H9 (cell line): Measurements from ENCODE around the gene PLAC8. TPM values are rescaled to one million over a fixed set of nuclear protein-coding genes. Genes with fewer than 3 reads are reported as not detected.

ENCODE experiments used
- DNase-seq: peaks from one replicate; pipeline ENCODE4 v3.0.0-alpha.2; 2017
- H2AFZ ChIP-seq: one replicate; pipeline ENCODE4 v1.6.1; 2013; ENCODE audit warnings: mild to moderate bottlenecking, low read length, control low read depth, moderate library complexity
- H2AK5ac ChIP-seq: 2 replicates; pipeline ENCODE4 v1.6.1; 2013; ENCODE audit warnings: low read length, control low read depth, mixed read lengths; ENCODE audit not compliant: insufficient read length
- H2BK120ac ChIP-seq: one replicate; pipeline ENCODE4 v1.6.1; 2013; ENCODE audit warnings: low read depth, mild to moderate bottlenecking, low read length, control low read depth, inconsistent platforms; ENCODE audit not compliant: poor library complexity, severe bottlenecking
- H2BK12ac ChIP-seq: 2 replicates; pipeline ENCODE4 v1.6.1; 2013; ENCODE audit warnings: low read length, control low read depth, mixed read lengths, low read depth; ENCODE audit not compliant: insufficient read length
- H2BK15ac ChIP-seq: 2 replicates; pipeline ENCODE4 v1.6.1; 2013; ENCODE audit warnings: low read depth, low read length, control low read depth
- H2BK20ac ChIP-seq: one replicate; pipeline ENCODE4 v1.6.1; 2013; ENCODE audit warnings: low read depth, mild to moderate bottlenecking, low read length, control low read depth, inconsistent platforms; ENCODE audit not compliant: poor library complexity, severe bottlenecking
- H2BK5ac ChIP-seq: 2 replicates; pipeline ENCODE4 v1.6.1; 2013; ENCODE audit warnings: low read length, control low read depth, mixed read lengths; ENCODE audit not compliant: insufficient read length
- H3K14ac ChIP-seq: 2 replicates; pipeline ENCODE4 v1.6.1; 2013; ENCODE audit warnings: low read length, control low read depth; ENCODE audit not compliant: insufficient read depth
- H3K18ac ChIP-seq: 2 replicates; pipeline ENCODE4 v1.6.1; 2013; ENCODE audit warnings: low read depth, mild to moderate bottlenecking, mixed read lengths, low read length, control low read depth; ENCODE audit not compliant: insufficient read length
- H3K23ac ChIP-seq: 2 replicates; pipeline ENCODE4 v1.6.1; 2013; ENCODE audit warnings: low read length, control low read depth, mixed read lengths, low read depth; ENCODE audit not compliant: insufficient read length
- H3K23me2 ChIP-seq: 2 replicates; pipeline ENCODE4 v1.6.1; 2013; ENCODE audit warnings: low read depth, mild to moderate bottlenecking, mixed read lengths, low read length, control low read depth; ENCODE audit not compliant: insufficient read length, poor library complexity, severe bottlenecking
- H3K27ac ChIP-seq: 2 replicates; pipeline ENCODE4 v1.5.1; 2013; ENCODE audit warnings: low read length, control low read depth, mixed read lengths, low read depth; ENCODE audit not compliant: insufficient read length
- H3K27me3 ChIP-seq: 2 replicates; pipeline ENCODE4 v1.6.1; 2013; ENCODE audit warnings: low read length, control low read depth, inconsistent platforms; ENCODE audit not compliant: insufficient read depth
- H3K4ac ChIP-seq: 2 replicates; pipeline ENCODE4 v1.6.1; 2013; ENCODE audit warnings: low read depth, mild to moderate bottlenecking, control low read depth, inconsistent platforms, low read length, moderate library complexity
- H3K4me1 ChIP-seq: 2 replicates; pipeline ENCODE4 v1.6.1; 2013; ENCODE audit warnings: low read length, control low read depth, inconsistent platforms; ENCODE audit not compliant: insufficient read depth
- H3K4me2 ChIP-seq: 2 replicates; pipeline ENCODE4 v1.6.1; 2013; ENCODE audit warnings: low read length, control low read depth, mixed read lengths; ENCODE audit not compliant: insufficient read length, insufficient read depth
- H3K56ac ChIP-seq: 2 replicates; pipeline ENCODE4 v1.6.1; 2013; ENCODE audit warnings: low read depth, mild to moderate bottlenecking, mixed read lengths, low read length, control low read depth; ENCODE audit not compliant: insufficient read length
- H3K79me1 ChIP-seq: 2 replicates; pipeline ENCODE4 v1.6.1; 2013; ENCODE audit warnings: low read depth, mild to moderate bottlenecking, moderate library complexity, low read length, control low read depth, inconsistent platforms; ENCODE audit not compliant: insufficient read depth, poor library complexity, severe bottlenecking
- H3K79me2 ChIP-seq: 2 replicates; pipeline ENCODE4 v1.6.1; 2013; ENCODE audit warnings: low read length, control low read depth, inconsistent platforms; ENCODE audit not compliant: insufficient read depth
- H3K9ac ChIP-seq: 2 replicates; pipeline ENCODE4 v1.6.1; 2013; ENCODE audit warnings: low read length, control low read depth, mixed read lengths; ENCODE audit not compliant: insufficient read length; ENCODE audit errors: extremely low read depth
- H3K9me3 ChIP-seq: one replicate; pipeline ENCODE4 v1.6.1; 2013; ENCODE audit warnings: low read depth, low read length, inconsistent platforms; ENCODE audit not compliant: control insufficient read depth
- H3T11ph ChIP-seq: one replicate; pipeline ENCODE4 v1.6.1; 2013; ENCODE audit warnings: mild to moderate bottlenecking, low read length, control low read depth, inconsistent platforms
- H4K20me1 ChIP-seq: one replicate; pipeline ENCODE4 v1.6.1; 2013; ENCODE audit not compliant: control insufficient read depth, insufficient read length, insufficient read depth
- H4K5ac ChIP-seq: 2 replicates; pipeline ENCODE4 v1.6.1; 2013; ENCODE audit warnings: low read depth, mild to moderate bottlenecking, mixed read lengths, low read length, control low read depth; ENCODE audit not compliant: insufficient read length
- H4K8ac ChIP-seq: replicated peaks from 2 replicates; pipeline ENCODE4 v1.6.1; 2013; ENCODE audit warnings: low read length, control low read depth, mixed read lengths, low read depth; ENCODE audit not compliant: insufficient read length
- H4K91ac ChIP-seq: 2 replicates; pipeline ENCODE4 v1.6.1; 2013; ENCODE audit warnings: low read depth, mild to moderate bottlenecking, moderate library complexity, mixed read lengths, low read length, control low read depth; ENCODE audit not compliant: insufficient read length
- H3K27ac Mint-ChIP-seq, 3 experiments: 2 replicates in 2 of 3; 3 replicates in 1 of 3; pipeline ENCODE4 v1.8.0; 2020 to 2021; ENCODE audit warnings: mixed read lengths in 3 of 3, mild to moderate bottlenecking in 1 of 3, moderate library complexity in 1 of 3
- H3K27me3 Mint-ChIP-seq: 2 replicates; pipeline ENCODE4 v1.8.0; 2021; ENCODE audit warnings: low read depth, mild to moderate bottlenecking, moderate library complexity, mixed read lengths
- H3K36me3 Mint-ChIP-seq, 3 experiments: 2 replicates in 2 of 3; 3 replicates in 1 of 3; pipeline ENCODE4 v1.8.0; 2020 to 2021; ENCODE audit warnings: low read depth in 3 of 3, mixed read lengths in 3 of 3; ENCODE audit not compliant: insufficient read depth in 1 of 3
- H3K4me1 Mint-ChIP-seq, 2 experiments: 2 replicates each; pipeline ENCODE4 v1.8.0; 2020; ENCODE audit warnings: mixed read lengths in 2 of 2
- H3K4me3 Mint-ChIP-seq, 2 experiments: 2 replicates in 1 of 2; 3 replicates in 1 of 2; pipeline ENCODE4 v1.8.0; 2020 to 2021; ENCODE audit warnings: mild to moderate bottlenecking in 2 of 2, mixed read lengths in 2 of 2, moderate library complexity in 1 of 2
- H3K9me3 Mint-ChIP-seq, 2 experiments: 2 replicates in 1 of 2; 3 replicates in 1 of 2; pipeline ENCODE4 v1.8.0; 2020; ENCODE audit warnings: mild to moderate bottlenecking in 2 of 2, mixed read lengths in 2 of 2, moderate library complexity in 1 of 2
- WGBS: extraction: QIAGEN DNeasy Blood & Tissue Kit; methylation state at CpG from one replicate; pipeline ENCODE4 v1.1.7; 2013; ENCODE audit warnings: missing lambda C conversion rate, low lambda C conversion rate, mixed read lengths; ENCODE audit not compliant: insufficient read length; ENCODE audit errors: extremely low coverage; 5-methylcytosine and 5-hydroxymethylcytosine counted together
- total RNA-seq: library from RNA; stranded (reverse); gene quantifications from 2 replicates; pipeline ENCODE4 v1.2.1, GENCODE V29; 2021
- TF ChIP-seq, protein P1 (sequence below): fragments of 200-600 bp; sonication (generic); conservative IDR thresholded peaks from 3 replicates; pipeline ENCODE4 v1.8.0; 2021; ENCODE audit warnings: antibody characterized with exemption, mild to moderate bottlenecking

PLAC8 gene
- total RNA-seq, 1 experiment from 2014 or later: 1.6 TPM

DNA sequence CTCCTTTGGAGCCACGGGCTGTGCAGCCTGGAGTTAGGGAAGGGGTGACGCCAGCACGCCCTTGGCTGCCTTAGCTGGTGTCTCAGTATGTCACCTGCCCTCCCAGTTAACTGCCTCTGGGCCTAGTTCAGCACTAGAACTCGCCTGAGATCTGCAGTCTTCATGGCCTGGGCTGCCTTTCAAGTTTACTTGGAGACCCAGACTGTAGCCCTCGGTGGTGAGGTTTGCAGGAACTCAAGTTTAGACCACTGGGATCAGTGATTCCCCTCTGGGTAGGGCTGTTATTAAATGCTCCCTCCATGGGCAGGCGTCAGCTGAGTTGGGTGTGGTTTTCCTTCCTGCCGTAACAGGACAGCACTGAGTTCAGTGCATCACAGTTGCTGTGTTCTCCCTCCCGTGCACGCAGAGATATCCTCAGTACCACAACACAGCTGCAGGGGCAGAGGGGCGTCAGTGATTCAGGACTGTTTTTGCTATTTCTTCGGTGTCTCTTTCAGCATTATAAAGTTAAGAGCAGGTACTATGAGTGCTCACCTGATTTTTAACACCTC is 30.5 kb downstream of the PLAC8 start:
- Histone ChIP-seq H3K4me2 (no peak overlapping the region), H3K14ac (no peak overlapping the region), H4K20me1 (no peaks in the 10 kb centered on the region), H3K18ac (no peak overlapping the region), H3K79me1 (no peaks in the 10 kb centered on the region), H3K79me2 (no peaks in the 10 kb centered on the region), H2BK5ac (no peak overlapping the region), H2AFZ (no peak overlapping the region), H2BK20ac (no peak overlapping the region), H2BK12ac (no peak overlapping the region), H3K23me2 (no peaks in the 10 kb centered on the region), H3K56ac (no peak overlapping the region), H2BK15ac (no peak overlapping the region), H3K4ac (no peak overlapping the region), H2AK5ac (no peak overlapping the region), H3K4me1 (no peaks in the 10 kb centered on the region), H3K23ac (no peak overlapping the region), H4K8ac (no peak overlapping the region), H3K27ac (no peak overlapping the region), H3K27me3 (no peaks in the 10 kb centered on the region), H3T11ph (no peak overlapping the region), H4K5ac (no peak overlapping the region), H2BK120ac (no peak overlapping the region), H3K9me3 (no peaks in the 10 kb centered on the region), H4K91ac (no peak overlapping the region), H3K9ac (no peak overlapping the region)
- no peaks in the 10 kb centered on the region; the same call in 1 of the 2 replicates for H3K27me3 Mint-ChIP-seq
- H3K36me3 Mint-ChIP-seq: no peaks in the 10 kb centered on the region; a peak in 1 of 7 replicates
- no peaks in the 10 kb centered on the region for H3K9me3 Mint-ChIP-seq
- TF ChIP-seq, protein P1, sequence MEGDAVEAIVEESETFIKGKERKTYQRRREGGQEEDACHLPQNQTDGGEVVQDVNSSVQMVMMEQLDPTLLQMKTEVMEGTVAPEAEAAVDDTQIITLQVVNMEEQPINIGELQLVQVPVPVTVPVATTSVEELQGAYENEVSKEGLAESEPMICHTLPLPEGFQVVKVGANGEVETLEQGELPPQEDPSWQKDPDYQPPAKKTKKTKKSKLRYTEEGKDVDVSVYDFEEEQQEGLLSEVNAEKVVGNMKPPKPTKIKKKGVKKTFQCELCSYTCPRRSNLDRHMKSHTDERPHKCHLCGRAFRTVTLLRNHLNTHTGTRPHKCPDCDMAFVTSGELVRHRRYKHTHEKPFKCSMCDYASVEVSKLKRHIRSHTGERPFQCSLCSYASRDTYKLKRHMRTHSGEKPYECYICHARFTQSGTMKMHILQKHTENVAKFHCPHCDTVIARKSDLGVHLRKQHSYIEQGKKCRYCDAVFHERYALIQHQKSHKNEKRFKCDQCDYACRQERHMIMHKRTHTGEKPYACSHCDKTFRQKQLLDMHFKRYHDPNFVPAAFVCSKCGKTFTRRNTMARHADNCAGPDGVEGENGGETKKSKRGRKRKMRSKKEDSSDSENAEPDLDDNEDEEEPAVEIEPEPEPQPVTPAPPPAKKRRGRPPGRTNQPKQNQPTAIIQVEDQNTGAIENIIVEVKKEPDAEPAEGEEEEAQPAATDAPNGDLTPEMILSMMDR: no peak
- H3K4me1 Mint-ChIP-seq: no peaks in the 10 kb centered on the region
- no CpG with 5 or more reads among the region's 11 CpGs for WGBS
- H3K27ac Mint-ChIP-seq: peak overlapping the region in 1 of 3 experiments; percentile 18; a peak in 1 of 7 replicates
- no peak overlapping the region for H3K4me3 Mint-ChIP-seq
- DNase-seq: no peak
